HG03521 (cell line): ENCODE data around the gene RHBDD1.

ENCODE experiments used
- ATAC-seq: cut with Tn5 transposase; IDR thresholded peaks from one replicate; pipeline ENCODE4 v1.9.1; 2021; ENCODE audit warnings: mild to moderate bottlenecking, moderate library complexity; ENCODE audit not compliant: unreplicated experiment

RHBDD1 gene

GRCh38 chr2:227022608-227023007, 186.8 kb downstream of the RHBDD1 start:
- ATAC-seq = no peak

- ATAC-seq = no peak
Observed at GRCh38 chr2:227025510-227025909, 189.7 kb downstream of the RHBDD1 start.

- ATAC-seq = no peak
Observed at GRCh38 chr2:227029426-227030105, 193.7 kb downstream of the RHBDD1 start.

- ATAC-seq = no peak
Observed at GRCh38 chr2:227030789-227031188, 194.9 kb downstream of the RHBDD1 start.

- no peak for ATAC-seq
Observed at GRCh38 chr2:227031379-227031778, 195.5 kb downstream of the RHBDD1 start.

GRCh38 chr2:227033471-227034148, 197.8 kb downstream of the RHBDD1 start:
- no peak for ATAC-seq

- no peak for ATAC-seq
Observed at GRCh38 chr2:227035711-227036367, 200.0 kb downstream of the RHBDD1 start.

GRCh38 chr2:227036527-227036926, 200.7 kb downstream of the RHBDD1 start:
- ATAC-seq = no peak

- no peak for ATAC-seq
Observed at GRCh38 chr2:227038550-227039189, 202.8 kb downstream of the RHBDD1 start.

GRCh38 chr2:227043981-227044380, 208.1 kb downstream of the RHBDD1 start:
- ATAC-seq = no peak
